BE2C (cell line): ENCODE results near the gene JAK2.

Experiments used
- DNase-seq: peaks from one replicate; pipeline ENCODE4 v3.0.0-alpha.2; 2020
- H3K27me3 ChIP-seq: fragments of 250-450 bp; sonication (Bioruptor Pico); 2 replicates; pipeline ENCODE4 v1.5.1; 2020; ENCODE audit warnings: mild to moderate bottlenecking
- H3K36me3 ChIP-seq: fragments of 250-450 bp; sonication (Bioruptor Pico); 2 replicates; pipeline ENCODE4 v1.5.1; 2020; ENCODE audit warnings: mild to moderate bottlenecking
- H3K4me1 ChIP-seq: fragments of 250-450 bp; sonication (Bioruptor Pico); 2 replicates; pipeline ENCODE4 v1.5.1; 2020
- H3K4me3 ChIP-seq: 2 replicates; pipeline ENCODE4 v1.5.1; 2011; ENCODE audit warnings: low read depth, low read length
- H3K9me3 ChIP-seq: fragments of 250-450 bp; sonication (Bioruptor Pico); 2 replicates; pipeline ENCODE4 v1.5.1; 2020
- TF ChIP-seq, protein P1 (sequence below): IDR thresholded peaks from 2 replicates; pipeline ENCODE4 v1.5.1; 2012; ENCODE audit warnings: mild to moderate bottlenecking, low read depth, low read length

JAK2 gene

GRCh38 chr9:5042661-5043178 is 57.6 kb downstream of the JAK2 start:
- no peak for DNase-seq
- Histone ChIP-seq H3K4me3 (no peak overlapping the region), H3K9me3 (no peaks in the 10 kb centered on the region), H3K4me1 (no peaks in the 10 kb centered on the region), H3K36me3 (no peaks in the 10 kb centered on the region), H3K27me3 (no peaks in the 10 kb centered on the region)
- TF ChIP-seq, protein P1, sequence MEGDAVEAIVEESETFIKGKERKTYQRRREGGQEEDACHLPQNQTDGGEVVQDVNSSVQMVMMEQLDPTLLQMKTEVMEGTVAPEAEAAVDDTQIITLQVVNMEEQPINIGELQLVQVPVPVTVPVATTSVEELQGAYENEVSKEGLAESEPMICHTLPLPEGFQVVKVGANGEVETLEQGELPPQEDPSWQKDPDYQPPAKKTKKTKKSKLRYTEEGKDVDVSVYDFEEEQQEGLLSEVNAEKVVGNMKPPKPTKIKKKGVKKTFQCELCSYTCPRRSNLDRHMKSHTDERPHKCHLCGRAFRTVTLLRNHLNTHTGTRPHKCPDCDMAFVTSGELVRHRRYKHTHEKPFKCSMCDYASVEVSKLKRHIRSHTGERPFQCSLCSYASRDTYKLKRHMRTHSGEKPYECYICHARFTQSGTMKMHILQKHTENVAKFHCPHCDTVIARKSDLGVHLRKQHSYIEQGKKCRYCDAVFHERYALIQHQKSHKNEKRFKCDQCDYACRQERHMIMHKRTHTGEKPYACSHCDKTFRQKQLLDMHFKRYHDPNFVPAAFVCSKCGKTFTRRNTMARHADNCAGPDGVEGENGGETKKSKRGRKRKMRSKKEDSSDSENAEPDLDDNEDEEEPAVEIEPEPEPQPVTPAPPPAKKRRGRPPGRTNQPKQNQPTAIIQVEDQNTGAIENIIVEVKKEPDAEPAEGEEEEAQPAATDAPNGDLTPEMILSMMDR: no peak

DNA sequence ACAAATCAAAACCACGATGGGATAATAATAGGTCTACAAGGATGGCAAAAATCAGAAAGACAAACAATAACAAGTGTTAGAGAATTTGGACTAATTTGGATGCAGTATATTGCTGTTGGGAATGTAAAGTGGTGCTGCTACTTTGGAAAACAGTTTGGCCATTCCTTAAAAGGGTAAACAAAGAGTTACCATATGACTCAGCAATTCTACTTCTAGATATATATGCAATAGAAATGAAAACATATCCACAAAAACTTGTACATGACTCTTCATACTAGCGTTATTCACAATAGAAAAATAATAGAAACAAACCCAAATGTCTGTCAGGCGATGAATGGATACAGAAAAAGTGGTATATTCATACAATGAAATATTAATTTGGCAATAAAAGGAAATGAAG is 58.3 kb downstream of the JAK2 start:
- H3K27me3 ChIP-seq: no peaks in the 10 kb centered on the region
- H3K9me3 ChIP-seq: no peaks in the 10 kb centered on the region
- H3K4me3 ChIP-seq: no peak overlapping the region
- no peaks in the 10 kb centered on the region for H3K4me1 ChIP-seq
- TF ChIP-seq, protein P1: no peak
- no peak for DNase-seq
- H3K36me3 ChIP-seq: no peaks in the 10 kb centered on the region

DNA sequence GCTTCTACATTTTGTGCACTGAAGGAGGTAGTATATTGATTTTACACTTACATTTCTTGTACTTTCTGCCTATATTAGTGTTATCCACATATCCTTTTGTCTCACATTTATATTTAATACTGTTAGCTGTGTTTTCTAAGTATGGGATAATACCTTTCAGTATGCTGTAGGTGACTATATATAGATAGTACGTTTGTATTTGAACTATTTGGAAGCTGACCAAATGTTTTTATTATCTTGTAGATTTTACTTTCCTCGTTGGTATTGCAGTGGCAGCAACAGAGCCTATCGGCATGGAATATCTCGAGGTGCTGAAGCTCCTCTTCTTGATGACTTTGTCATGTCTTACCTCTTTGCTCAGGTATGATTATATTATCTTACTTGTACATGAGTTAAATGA is 59.1 kb downstream of the JAK2 start:
- TF ChIP-seq, protein P1: no peak
- H3K27me3 ChIP-seq: no peaks in the 10 kb centered on the region
- no peaks in the 10 kb centered on the region for H3K4me1 ChIP-seq
- no peak overlapping the region for H3K4me3 ChIP-seq
- no peak for DNase-seq
- H3K36me3 ChIP-seq: no peaks in the 10 kb centered on the region
- H3K9me3 ChIP-seq: no peaks in the 10 kb centered on the region

DNA sequence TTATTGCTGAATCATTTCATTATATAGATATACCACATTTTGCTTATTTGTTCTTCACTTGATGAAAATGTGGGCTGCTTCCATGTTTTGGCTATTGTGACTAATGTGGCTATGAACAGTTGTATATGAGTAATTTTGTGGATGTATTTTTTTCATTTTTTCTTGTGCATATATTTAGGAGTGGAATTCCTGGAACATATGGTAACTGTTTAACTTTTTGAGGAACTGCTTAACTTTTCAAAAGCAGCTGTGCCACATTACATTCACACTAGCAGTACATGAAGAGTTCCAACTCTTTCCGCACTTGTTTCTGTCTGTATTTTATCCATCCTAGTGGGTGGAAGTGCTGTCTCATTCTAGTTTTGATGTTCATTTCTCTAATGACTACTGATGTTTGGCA is 67.8 kb downstream of the JAK2 start:
- Histone ChIP-seq H3K4me3 (no peak overlapping the region), H3K9me3 (no peaks in the 10 kb centered on the region), H3K4me1 (no peaks in the 10 kb centered on the region), H3K27me3 (no peaks in the 10 kb centered on the region), H3K36me3 (no peaks in the 10 kb centered on the region)
- TF ChIP-seq, protein P1: no peak
- DNase-seq: no peak

- no peaks in the 10 kb centered on the region for H3K9me3 ChIP-seq
- no peak for DNase-seq
These were observed 77.6 kb downstream of the JAK2 start for GRCh38 chr9:5062631-5063030.

GRCh38 chr9:5072871-5073270 is 87.8 kb downstream of the JAK2 start:
- Histone ChIP-seq H3K36me3 (no peaks in the 10 kb centered on the region), H3K9me3 (no peaks in the 10 kb centered on the region), H3K4me3 (no peak overlapping the region), H3K27me3 (no peaks in the 10 kb centered on the region), H3K4me1 (no peaks in the 10 kb centered on the region)
- TF ChIP-seq, protein P1: no peak
- DNase-seq: no peak

More at GRCh38 chr9:5062631-5063030, 77.6 kb downstream of the JAK2 start:
- Histone ChIP-seq H3K4me1 (no peaks in the 10 kb centered on the region), H3K27me3 (no peaks in the 10 kb centered on the region), H3K36me3 (no peaks in the 10 kb centered on the region), H3K4me3 (no peak overlapping the region)
- TF ChIP-seq, protein P1: no peak
